Dermis microvascular lymphatic vessel endothelial cell (primary cell): ENCODE measurements around the gene GK. TPM values are rescaled to one million over a fixed set of nuclear protein-coding genes. Genes with fewer than 3 reads are reported as not detected.
A peak's percentile ranks its signal among the peaks of the same experiment; 100 is the strongest.
"Not testable (repeated sequence)": the region's sequence is repeated elsewhere in the genome, so short reads cannot be mapped to it uniquely, and the experiment has no call there.

Experiments
- DNase-seq, 2 donors: peaks; one replicate each; pipeline versions ENCODE4 v3.0.0 to v3.0.0-alpha.2; 2010; ENCODE audit warnings: low read depth in 2 of 2
- total RNA-seq: library from RNA; depleted of rRNA; stranded (reverse); fragments of >200 nt; gene quantifications from 2 replicates; pipeline ENCODE4 v1.2.1, GENCODE V29; 2014

Gene GK
- total RNA-seq = 3.9 and 4.5 TPM in 2 replicates

GRCh38 chrX:30653415-30654131 is at the start of gene GK:
Gene GK (plus strand): TSS chrX:30653423. CDS start chrX:30653538, 115 bp downstream.
- peak in 1 of 2 donors; percentile 2 for DNase-seq

- no peak for DNase-seq
These were observed 46.1 kb upstream of the GK start for GRCh38 chrX:30607155-30607554.

- DNase-seq = no peak
These were observed 43.2 kb upstream of the GK start for GRCh38 chrX:30610026-30610425.

- DNase-seq = no peak
These were observed 41.0 kb upstream of the GK start for GRCh38 chrX:30612250-30612655.

DNA sequence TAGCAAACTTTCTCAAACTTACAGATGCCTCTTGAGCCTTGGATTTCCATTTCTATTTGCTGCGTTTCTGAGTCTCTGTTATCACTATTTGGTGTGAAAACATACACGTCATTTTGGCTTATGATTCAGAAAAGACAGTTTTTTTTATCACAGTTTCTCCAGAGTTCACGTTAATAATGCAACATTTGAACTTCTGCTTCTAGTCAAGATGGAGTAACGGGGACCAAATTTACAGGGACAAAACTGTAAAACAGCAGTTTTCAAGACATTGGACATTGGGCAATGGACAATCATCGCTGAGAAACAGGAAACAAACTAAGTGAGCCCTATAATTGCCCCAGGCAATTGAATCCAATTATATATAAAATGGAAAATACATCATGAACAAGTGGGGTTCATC is 39.5 kb upstream of the GK start:
- DNase-seq = no peak

GRCh38 chrX:30615229-30615628 is 38.0 kb upstream of the GK start:
- no peak for DNase-seq

DNA sequence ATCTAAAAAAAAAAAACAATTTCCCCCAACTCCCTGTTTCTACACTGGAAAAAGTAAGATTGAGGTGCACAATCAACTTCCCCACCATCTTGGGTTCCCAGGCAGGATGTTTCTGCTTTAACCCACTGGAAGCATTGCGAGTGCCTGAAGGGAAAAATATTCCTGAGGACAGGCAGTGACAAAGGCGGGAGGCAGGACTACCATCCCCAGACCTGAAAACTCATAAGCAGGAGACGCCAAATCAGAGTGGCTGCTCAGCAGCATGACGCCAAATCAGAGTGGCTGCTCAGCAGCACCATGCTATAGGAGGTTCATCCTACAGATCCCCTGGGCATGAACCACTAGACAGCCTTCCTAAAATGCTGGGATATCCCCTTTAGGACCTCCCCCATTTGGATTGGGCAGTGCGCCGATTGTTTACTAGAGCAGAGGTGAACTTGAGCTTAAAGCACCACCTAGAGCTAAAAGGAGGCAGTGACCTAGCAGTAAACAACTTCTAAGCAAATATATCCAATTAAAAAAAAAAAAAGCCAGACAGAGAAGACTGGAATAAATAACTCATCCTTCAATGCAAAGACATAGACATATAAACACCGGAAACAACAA is 35.0 kb upstream of the GK start:
- DNase-seq = no peak

DNA sequence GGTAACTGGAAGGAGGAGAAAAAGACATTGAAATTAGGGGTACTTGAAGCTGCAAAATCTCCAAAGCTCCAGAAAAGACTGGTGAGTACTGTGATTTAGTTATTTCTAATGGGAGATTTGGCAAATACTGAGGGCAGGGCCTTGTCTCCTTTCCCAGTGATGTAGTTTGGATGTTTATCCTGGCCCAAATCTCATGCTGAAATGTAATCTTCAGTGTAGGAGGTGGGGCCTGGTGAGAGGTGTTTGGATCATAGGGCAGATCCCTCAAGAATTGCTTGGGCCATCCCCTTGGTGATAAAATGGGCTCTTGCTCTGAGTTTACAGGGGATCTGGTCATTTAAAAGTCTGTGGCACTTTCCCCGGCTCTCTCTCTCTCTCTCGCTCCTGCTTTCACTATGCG is 33.1 kb upstream of the GK start:
- DNase-seq = no peak

- DNase-seq = peak in 1 of 2 donors; percentile 3
These were observed 32.1 kb upstream of the GK start for GRCh38 chrX:30620980-30621618.

DNA sequence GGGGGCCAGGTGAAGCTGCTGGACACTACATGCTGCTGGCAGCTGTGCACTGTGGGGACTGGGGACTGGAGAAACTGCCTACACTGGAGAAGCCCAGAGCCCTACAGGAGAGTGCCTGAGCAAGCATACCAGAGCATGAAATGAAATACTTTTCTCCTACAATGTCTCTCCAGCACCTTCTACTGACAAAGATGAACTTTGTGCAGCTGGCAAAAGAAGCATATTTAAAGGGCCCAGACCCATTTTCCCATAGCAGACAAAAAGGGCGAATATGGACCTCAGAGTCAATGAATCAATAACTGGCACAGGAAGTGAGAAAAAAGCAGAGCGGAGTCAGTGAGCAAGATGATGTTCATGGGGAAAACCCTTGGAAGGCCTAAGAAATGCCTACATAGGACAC is 30.9 kb upstream of the GK start:
- no peak for DNase-seq

- DNase-seq = no peak
These were observed 26.8 kb upstream of the GK start for GRCh38 chrX:30626402-30626801.

DNA sequence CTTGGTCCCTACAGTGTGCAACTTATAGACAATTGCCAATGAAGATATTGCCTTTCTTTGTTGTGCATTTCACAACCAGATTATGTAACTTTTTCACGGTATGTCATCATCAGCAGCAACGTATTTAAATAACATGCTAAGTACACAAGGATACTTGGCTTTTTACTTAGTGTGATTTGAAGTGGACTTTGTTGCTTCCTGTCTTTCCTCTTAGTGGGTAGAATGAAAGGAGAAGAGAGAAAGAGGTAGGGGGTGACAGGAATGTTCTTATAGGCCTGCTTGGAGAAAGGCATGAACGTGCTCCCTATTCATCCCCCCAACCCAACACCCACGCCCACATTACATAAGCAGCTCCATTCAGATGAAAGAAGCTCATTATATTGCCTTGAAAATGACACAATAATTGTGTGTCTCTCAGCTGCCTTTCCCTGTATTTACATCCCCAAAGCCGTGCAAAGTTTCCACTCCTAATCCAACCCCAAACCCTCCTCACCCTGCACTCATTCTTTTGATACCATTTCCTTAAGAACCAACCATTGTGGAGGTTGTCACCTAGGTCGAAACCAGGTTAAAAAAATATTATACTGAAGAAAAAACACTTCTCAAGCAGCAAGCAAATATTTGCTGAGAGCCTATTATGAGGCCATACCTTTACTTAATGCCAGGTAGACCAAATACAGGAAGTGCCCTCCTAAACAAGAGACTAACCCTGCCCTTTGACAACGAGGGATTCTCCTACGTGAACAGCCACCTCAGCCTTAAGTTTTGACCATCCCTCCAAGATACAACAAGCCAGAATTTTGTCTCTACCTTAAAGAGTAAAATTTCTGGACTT is 25.2 kb upstream of the GK start:
- no peak for DNase-seq

GRCh38 chrX:30634070-30634469 is 19.2 kb upstream of the GK start:
- DNase-seq = not testable (repeated sequence)

DNA sequence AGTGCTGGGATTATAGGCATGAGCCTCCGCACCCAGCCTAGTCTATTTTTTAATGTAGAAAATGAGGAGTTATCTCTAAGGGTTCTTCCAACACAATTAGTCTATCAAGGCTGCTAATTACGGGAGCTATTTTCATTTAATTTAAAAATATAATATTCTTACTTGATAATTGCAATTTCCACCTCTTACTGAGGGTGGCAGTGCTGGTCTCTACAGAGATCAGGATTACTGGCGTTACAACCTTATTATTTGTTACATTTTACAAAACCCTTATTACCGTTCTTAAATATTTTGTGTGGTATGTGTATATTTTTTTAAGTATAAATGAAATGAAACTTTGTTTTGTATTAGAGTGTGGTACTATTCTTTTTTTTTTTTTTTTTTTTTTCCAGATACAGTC is 17.6 kb upstream of the GK start:
- DNase-seq = peak; percentile 9 to 27

DNA sequence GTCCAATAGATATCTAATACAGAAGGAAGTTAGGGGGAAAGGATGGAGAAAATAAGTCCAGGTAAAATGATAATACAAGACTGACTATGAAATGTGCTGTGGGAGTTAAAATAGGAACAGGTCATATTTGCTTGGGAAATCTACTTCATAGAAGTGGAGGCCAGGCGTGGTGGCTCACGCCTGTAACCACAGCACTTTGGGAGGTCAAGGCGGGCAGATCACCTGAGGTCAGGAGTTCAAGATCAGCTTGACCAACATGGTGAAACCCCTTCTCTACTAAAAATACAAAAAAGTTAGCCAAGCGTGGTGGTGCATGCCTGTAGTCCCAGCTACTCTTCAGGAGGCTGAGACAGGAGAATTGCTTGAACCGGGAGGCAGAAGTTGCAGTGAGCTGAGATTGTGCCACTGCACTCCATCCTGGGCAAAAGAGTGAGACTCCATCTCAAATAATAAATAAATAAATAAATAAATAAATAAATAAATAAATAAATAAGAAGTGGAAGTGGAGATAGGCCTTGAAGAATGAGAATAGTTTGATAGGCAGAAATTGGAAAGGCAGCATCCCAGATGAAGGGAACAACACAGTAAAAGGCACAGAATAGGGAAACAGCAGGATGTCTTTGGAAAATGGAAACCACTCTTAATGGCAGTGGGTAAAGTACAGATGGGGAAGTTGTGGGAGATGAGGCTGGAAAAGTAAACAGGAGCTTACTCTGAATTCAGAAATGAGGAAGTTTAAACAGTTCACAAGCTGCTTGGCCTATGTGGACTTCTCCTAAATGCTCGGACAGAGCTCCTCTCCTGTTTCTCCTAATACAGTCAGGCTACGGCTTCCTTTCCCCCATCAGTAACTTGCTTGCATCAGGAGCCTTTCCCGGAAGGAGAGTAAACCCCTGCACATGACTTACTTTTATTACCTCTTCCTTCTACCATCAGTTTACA is 15.1 kb upstream of the GK start:
- DNase-seq = no peak

DNA sequence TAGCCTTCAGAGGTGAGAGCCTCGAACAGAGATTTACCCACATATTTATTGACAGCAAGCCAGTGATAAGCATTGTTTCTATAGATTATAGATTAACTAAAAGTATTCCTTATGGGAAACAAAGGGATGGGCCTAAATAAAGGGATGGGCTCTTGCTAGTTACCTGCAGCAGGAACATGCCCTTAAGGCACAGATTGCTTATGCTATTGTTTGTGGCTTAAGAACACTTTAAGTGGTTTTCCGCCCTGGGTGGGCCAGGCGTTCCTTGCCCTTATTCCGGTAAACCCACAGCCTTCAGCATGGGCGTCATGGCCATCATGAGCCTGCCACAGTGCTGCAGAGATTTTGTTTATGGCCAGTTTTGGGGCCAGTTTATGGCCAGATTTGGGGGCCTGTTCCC is 13.5 kb upstream of the GK start:
- DNase-seq = not testable (repeated sequence)

DNA sequence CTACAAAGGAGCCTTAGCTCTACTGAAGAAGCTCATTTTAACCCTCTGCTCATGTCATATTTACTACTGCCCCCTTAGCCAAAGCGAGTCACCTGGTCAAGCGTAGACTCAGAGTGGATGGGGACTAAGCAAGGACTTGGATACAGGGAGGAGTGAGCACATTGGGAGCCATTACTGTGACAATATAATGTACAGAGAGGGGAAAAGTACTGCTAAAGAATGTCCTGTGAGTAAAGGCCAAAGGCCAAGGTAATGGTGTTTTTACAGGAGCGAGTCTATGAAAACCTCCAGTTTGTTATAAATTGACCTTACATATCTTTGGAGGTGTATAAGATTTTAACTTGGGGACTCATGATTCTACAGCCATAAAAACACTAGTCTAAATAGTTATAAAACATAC is 10.6 kb upstream of the GK start:
- DNase-seq = no peak

GRCh38 chrX:30643313-30643821 is 9.9 kb upstream of the GK start:
- no peak for DNase-seq

DNA sequence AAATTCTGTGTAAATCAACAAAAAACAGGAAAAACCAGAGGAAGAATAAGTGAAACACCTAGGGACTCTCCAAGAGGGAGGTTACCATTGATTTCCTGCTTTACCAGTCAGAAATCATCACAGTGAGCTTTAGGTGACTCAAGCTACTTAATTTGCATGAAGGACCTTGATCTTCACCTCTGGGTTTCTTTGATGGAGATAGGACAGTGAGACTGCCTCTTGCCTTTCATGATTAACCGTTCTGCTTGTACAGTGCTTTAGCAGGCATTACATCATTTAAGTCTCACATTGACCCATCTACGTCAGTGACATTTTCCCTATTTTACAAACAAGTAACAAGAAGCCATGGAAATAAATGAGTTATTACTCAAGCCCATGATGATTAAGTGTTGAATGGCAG is 3.4 kb upstream of the GK start:
- DNase-seq = no peak

DNA sequence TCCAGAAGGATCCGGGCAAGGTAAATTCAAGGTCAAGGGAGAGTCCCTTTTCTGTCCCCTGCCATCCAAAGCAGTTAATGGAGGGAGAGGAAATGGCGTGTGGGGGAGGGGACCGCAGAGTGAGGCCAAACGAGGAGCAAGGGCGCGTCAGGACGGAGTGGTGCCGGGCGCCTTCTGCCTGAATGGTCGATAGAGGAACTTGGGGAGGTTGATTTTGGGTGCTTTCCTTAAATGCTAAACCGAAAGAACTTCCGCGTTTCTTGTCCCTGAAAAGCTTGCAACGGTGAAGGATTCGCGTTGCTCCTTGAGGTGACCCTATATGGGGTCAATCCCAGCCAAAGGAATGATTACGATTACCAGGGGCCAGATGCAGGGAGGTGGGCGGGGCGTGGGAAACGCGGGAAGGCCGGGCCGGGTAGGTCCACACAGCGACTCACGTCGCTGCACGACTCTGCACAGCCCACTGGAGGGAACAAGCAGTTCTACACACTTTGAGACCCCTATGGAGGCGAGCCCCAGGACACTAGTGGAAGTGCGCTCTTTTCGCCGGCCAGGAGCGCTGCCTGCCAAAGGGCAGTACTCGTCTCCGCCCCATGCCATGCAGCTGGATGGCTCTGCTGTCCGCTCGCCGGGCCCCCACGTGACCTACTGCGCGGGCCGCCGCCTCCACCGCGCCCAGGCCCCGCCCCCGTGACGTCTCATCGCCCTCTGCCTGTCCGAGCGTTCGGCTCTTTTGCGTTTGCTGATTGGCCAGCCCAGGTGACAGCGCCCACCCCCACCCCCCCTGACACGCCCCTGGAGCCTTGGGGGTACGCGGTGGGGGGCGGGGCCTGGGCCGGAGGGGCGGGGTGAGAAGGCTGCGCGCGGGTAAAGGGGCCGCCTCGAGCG is 452 bp upstream of the GK start:
- peak; percentile 73 to 92 for DNase-seq
